Keratinocyte (primary cell): ENCODE data around the gene KIAA1143. TPM values are rescaled to one million over a fixed set of nuclear protein-coding genes. Genes with fewer than 3 reads are reported as not detected.

Experiments used
- DNase-seq: peaks from one replicate; pipeline ENCODE4 v3.0.0-alpha.2; 2011; ENCODE audit warnings: low read depth, missing footprints, low spot score
- FAIRE-seq: peaks from 2 replicates; lab custom pipeline; 2011; peaks lifted over from hg19 to GRCh38; lab: Jason Lieb, UNC
- H2AFZ ChIP-seq: 2 replicates; pipeline ENCODE4 v1.6.0; 2012; ENCODE audit warnings: low read length, control low read depth, inconsistent platforms; ENCODE audit not compliant: control insufficient read depth
- H3K27ac ChIP-seq: 2 replicates; pipeline ENCODE4 v1.5.1; 2011; ENCODE audit warnings: low read length; ENCODE audit not compliant: control insufficient read depth, insufficient read depth
- H3K27me3 ChIP-seq: 3 replicates; pipeline ENCODE4 v1.6.0; 2011; ENCODE audit warnings: low read length; ENCODE audit not compliant: control insufficient read depth, insufficient read depth; ENCODE audit errors: extremely low read depth
- H3K36me3 ChIP-seq, 2 experiments: 2 replicates in 1 of 2; 3 replicates in 1 of 2; pipeline ENCODE4 v1.5.1; 2011; ENCODE audit warnings: low read length in 2 of 2, mild to moderate bottlenecking in 1 of 2; ENCODE audit not compliant: control insufficient read depth in 2 of 2, insufficient read depth in 2 of 2; ENCODE audit errors: extremely low read depth in 1 of 2
- H3K4me1 ChIP-seq: 3 replicates; pipeline ENCODE4 v1.5.1; 2011; ENCODE audit warnings: low read length; ENCODE audit not compliant: control insufficient read depth, insufficient read depth; ENCODE audit errors: extremely low read depth
- H3K4me2 ChIP-seq: 3 replicates; pipeline ENCODE4 v1.6.0; 2011; ENCODE audit warnings: low read depth, low read length; ENCODE audit not compliant: control insufficient read depth, insufficient read depth; ENCODE audit errors: extremely low read depth
- H3K4me3 ChIP-seq, 3 experiments: fragments of 200-600 bp in 1 of 3; sonication (generic) in 1 of 3; 2 replicates in 2 of 3; 3 replicates in 1 of 3; pipeline ENCODE4 v1.5.1; 2011 to 2016; ENCODE audit warnings: low read length in 3 of 3, mild to moderate bottlenecking in 3 of 3, control low read depth in 2 of 3, inconsistent platforms in 1 of 3, low read depth in 1 of 3, mixed read lengths in 1 of 3, mixed run types in 1 of 3, moderate library complexity in 1 of 3; ENCODE audit not compliant: control insufficient read depth in 2 of 3, insufficient read depth in 2 of 3; ENCODE audit errors: extremely low read depth in 1 of 3
- H3K79me2 ChIP-seq: 2 replicates; pipeline ENCODE4 v1.6.0; 2012; ENCODE audit warnings: low read length; ENCODE audit not compliant: control insufficient read depth, insufficient read depth
- H3K9ac ChIP-seq: 3 replicates; pipeline ENCODE4 v1.6.0; 2011; ENCODE audit warnings: low read length; ENCODE audit not compliant: control insufficient read depth, insufficient read depth; ENCODE audit errors: extremely low read depth
- H3K9me1 ChIP-seq: 3 replicates; pipeline ENCODE4 v1.6.0; 2011; ENCODE audit warnings: low read length; ENCODE audit not compliant: control insufficient read depth, insufficient read depth; ENCODE audit errors: extremely low read depth
- H3K9me3 ChIP-seq: 2 replicates; pipeline ENCODE4 v1.5.1; 2012; ENCODE audit warnings: low read depth, low read length; ENCODE audit not compliant: control insufficient read depth
- H4K20me1 ChIP-seq: 3 replicates; pipeline ENCODE4 v1.6.0; 2011; ENCODE audit warnings: low read length; ENCODE audit not compliant: control insufficient read depth, insufficient read depth; ENCODE audit errors: extremely low read depth
- EZH2 ChIP-seq: IDR thresholded peaks from one replicate; pipeline ENCODE4 v1.6.1; 2012; ENCODE audit warnings: inconsistent platforms, mild to moderate bottlenecking, low read length, moderate library complexity
- dilution Hi-C: fragments of 300-500 bp; cut with MboI; formaldehyde crosslinking; loops from one replicate; pipeline ENCODE4 v1.7.0; 2020; ENCODE audit warnings: low sequenced_read_pairs; ENCODE audit not compliant: extremely low pct_ligation_motif_present
- polyA plus RNA-seq, 5 experiments: library from polyadenylated mRNA; depleted of rRNA in 3 of 5; stranded (reverse) in 3 of 5; stranded (forward) in 1 of 5; unstranded in 1 of 5; fragments of >200 nt; gene quantifications; 1 replicate in 1 of 5; 2 replicates in 3 of 5; 3 replicates in 1 of 5; pipeline versions ENCODE4 v1.2.1 to v1.2.3, GENCODE V29; 2011 to 2012; ENCODE audit warnings: missing spikeins in 2 of 5, low read depth in 1 of 5, low replicate concordance in 1 of 5
- TF ChIP-seq, protein P1 (sequence below), 3 experiments: IDR thresholded peaks in 1 of 3; conservative IDR thresholded peaks in 1 of 3; optimal IDR thresholded peaks in 1 of 3; 2 replicates in 2 of 3; 3 replicates in 1 of 3; pipeline versions ENCODE3 to v1.5.1; 2011; ENCODE audit warnings: low read length in 3 of 3, mild to moderate bottlenecking in 3 of 3, moderate library complexity in 2 of 3, control low read depth in 1 of 3, inconsistent platforms in 1 of 3; ENCODE audit not compliant: insufficient read depth in 2 of 3; ENCODE audit errors: extremely low read depth in 1 of 3

KIAA1143 gene
- polyA plus RNA-seq, 1 donor (not counting 4 experiments of a cell fraction or from before 2014, with no cell fraction given): 12.7 TPM

DNA sequence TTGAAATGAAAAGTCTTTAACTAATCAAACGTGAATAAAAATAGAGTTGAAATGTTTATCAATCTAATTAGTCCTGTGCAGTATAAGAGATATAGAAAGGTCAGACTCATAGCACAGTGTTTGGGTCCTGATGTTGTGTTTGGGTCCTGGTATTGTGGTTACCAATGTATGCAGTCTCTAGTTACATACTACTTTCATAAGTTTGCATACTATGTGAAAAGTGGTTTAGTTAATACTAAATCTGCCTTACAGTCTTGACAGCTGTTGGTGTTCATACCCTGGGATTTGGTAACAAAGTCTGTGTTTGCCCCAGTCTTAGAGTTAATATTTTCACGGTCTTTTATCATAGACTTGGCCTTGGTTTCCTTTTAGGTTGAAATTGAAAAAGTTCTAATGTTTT, 41.9 kb upstream of the KIAA1143 start:
- Histone ChIP-seq H3K9me3 (no peaks in the 10 kb centered on the region), H3K9ac (no peak overlapping the region), H3K79me2 (no peaks in the 10 kb centered on the region), H3K4me1 (no peaks in the 10 kb centered on the region), H3K27ac (no peak overlapping the region), H2AFZ (no peak overlapping the region), H4K20me1 (no peaks in the 10 kb centered on the region), H3K4me3 (no peak overlapping the region), H3K36me3 (peaks cover 0 to 15% of the 10 kb centered on the region in 2 experiments), H3K4me2 (no peak overlapping the region), H3K27me3 (no peaks in the 10 kb centered on the region), H3K9me1 (no peaks in the 10 kb centered on the region)
- dilution Hi-C loops: no loop called here
- FAIRE-seq: no peak
- TF ChIP-seq EZH2: no peak
- TF ChIP-seq, protein P1, sequence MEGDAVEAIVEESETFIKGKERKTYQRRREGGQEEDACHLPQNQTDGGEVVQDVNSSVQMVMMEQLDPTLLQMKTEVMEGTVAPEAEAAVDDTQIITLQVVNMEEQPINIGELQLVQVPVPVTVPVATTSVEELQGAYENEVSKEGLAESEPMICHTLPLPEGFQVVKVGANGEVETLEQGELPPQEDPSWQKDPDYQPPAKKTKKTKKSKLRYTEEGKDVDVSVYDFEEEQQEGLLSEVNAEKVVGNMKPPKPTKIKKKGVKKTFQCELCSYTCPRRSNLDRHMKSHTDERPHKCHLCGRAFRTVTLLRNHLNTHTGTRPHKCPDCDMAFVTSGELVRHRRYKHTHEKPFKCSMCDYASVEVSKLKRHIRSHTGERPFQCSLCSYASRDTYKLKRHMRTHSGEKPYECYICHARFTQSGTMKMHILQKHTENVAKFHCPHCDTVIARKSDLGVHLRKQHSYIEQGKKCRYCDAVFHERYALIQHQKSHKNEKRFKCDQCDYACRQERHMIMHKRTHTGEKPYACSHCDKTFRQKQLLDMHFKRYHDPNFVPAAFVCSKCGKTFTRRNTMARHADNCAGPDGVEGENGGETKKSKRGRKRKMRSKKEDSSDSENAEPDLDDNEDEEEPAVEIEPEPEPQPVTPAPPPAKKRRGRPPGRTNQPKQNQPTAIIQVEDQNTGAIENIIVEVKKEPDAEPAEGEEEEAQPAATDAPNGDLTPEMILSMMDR (optimal IDR thresholded peaks at IDR 0.05 in 1 of 3, IDR thresholded peaks at IDR 0.05 in 1 of 3, conservative IDR thresholded peaks at IDR 0.05 in 1 of 3; ENCODE audit: extremely low read depth in 1 of 3, insufficient read depth in 2 of 3, low read length in 3 of 3): no peak
- no peak for DNase-seq

DNA sequence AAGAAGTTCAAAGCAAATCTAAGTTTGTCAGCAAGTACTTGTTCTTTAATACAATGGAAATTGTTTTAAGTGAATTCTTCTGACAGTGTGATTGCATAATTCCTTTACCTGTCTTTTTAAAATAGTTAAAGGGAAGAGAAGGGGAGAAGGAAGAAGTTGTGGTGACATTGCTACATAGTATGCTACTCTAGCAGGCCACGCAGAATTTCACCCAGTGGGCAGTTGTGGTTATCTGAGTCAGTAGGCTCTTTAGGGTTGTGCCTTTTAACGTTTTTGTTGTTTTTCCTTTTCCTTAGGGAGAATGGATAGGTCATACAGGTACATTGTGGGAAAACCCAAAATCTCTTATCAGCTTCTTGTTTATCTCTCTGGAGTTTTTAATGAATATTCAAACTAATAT, 40.6 kb upstream of the KIAA1143 start:
- Histone ChIP-seq H3K79me2 (no peaks in the 10 kb centered on the region), H3K36me3 (peaks cover 0 to 15% of the 10 kb centered on the region in 2 experiments), H3K9me1 (no peaks in the 10 kb centered on the region), H3K27ac (no peak overlapping the region), H3K9ac (no peak overlapping the region), H3K9me3 (no peaks in the 10 kb centered on the region), H2AFZ (no peak overlapping the region), H3K4me3 (no peak overlapping the region), H3K4me2 (no peak overlapping the region), H3K27me3 (no peaks in the 10 kb centered on the region), H3K4me1 (no peaks in the 10 kb centered on the region), H4K20me1 (no peaks in the 10 kb centered on the region)
- TF ChIP-seq, protein P1 (optimal IDR thresholded peaks at IDR 0.05 in 1 of 3, IDR thresholded peaks at IDR 0.05 in 1 of 3, conservative IDR thresholded peaks at IDR 0.05 in 1 of 3; ENCODE audit: extremely low read depth in 1 of 3, insufficient read depth in 2 of 3, low read length in 3 of 3): no peak
- no peak for TF ChIP-seq EZH2
- no peak for FAIRE-seq
- dilution Hi-C loops: no loop called here
- DNase-seq: no peak
